NCI-H226 (cell line): ENCODE data around the gene MNX1.
A peak's percentile ranks its signal among the peaks of the same experiment; 100 is the strongest.

Experiments
- DNase-seq: peaks from one replicate; pipeline ENCODE4 v3.0.0-alpha.2; 2015

MNX1 gene

GRCh38 chr7:157010588-157011332 is at the start of gene MNX1:
TSS of gene MNX1 (minus strand) at chr7:157010663. CDS start at chr7:157010350, 313 bp downstream.
- DNase-seq = peak; percentile 70

GRCh38 chr7:157059534-157059933 is 49.1 kb upstream of the MNX1 start:
- DNase-seq = no peak

DNA sequence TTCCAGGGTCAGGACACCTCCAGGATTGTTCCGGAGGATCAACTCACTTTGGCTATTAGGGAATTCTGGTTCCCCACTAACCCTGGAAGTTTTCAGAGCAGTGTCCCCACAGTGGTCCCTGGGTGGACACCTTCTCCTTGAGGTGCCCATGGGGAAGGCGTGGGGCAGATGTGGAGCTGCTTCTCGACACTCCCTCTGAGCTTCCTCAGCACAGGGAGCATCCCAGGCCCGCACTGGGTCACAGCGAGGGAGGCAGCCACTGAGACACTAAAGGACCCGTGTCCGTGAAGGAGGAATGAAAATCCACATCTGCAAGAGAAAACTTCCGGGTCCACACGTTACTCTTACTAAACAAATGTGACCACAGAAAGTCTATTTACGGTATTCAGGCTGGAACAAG is 48.2 kb upstream of the MNX1 start:
- DNase-seq = no peak

DNA sequence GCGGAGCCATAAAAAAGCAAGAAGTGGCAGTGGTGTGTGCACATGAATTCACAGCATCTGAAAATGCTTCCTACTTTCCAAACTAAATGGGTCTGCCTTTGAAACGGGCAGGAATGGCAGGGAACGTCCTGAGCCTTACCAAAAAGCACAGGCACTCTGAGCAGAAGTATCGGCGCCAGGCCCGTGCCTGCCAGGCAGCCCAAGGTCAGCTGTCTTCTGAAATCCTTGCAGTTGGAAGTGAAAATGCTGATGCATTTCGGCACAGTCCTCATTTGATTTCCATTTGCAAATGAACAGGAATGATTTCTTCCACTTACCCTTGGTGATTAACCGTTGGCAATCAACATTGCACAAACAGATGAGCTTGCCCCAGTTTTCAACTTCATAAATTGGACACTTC is 47.6 kb upstream of the MNX1 start:
- DNase-seq = no peak

- DNase-seq = no peak
These were observed 46.8 kb upstream of the MNX1 start for GRCh38 chr7:157056957-157057902.

DNA sequence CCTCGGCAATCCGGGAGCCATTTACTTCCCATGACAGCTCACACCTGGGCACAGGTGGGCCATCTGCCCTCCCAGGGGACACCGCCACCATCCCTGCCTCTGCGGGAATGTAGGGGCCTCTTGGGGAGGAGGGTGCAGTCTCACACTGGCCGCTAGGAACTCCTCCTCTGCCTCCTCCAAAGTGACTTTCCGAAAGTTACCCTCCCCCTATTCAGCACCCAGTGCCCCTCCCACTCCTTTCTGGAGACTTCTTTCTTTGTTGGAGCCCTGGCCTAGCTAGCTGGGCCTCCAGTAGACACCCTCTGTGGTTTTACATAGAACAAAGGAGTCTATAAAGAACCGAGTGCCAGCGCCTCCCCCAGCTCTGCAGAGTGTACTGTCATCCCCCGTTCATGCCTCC is 45.8 kb upstream of the MNX1 start:
- no peak for DNase-seq

DNA sequence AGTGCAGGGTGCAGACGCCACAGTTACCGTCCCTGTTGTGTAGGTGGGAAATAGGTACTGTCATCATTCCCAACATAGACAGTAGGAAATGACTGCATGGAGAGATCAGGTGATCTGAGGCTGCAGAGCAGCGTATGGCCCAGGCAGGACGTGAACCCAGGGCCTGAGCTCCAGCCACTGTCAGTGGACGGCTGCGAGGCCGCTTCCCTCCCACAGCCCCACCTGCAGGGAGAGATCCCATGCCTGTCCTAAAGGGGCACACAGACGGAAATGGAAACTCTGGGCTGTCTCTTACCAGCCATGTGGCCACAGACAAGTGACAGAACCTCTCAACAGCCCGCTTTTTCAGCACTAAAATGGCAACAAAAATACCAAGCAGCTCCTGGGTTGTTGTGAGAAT is 44.5 kb upstream of the MNX1 start:
- no peak for DNase-seq

- DNase-seq = no peak
These were observed 42.7 kb upstream of the MNX1 start for GRCh38 chr7:157053118-157053517.

- no peak for DNase-seq
These were observed 36.7 kb upstream of the MNX1 start for GRCh38 chr7:157047148-157047547.

DNA sequence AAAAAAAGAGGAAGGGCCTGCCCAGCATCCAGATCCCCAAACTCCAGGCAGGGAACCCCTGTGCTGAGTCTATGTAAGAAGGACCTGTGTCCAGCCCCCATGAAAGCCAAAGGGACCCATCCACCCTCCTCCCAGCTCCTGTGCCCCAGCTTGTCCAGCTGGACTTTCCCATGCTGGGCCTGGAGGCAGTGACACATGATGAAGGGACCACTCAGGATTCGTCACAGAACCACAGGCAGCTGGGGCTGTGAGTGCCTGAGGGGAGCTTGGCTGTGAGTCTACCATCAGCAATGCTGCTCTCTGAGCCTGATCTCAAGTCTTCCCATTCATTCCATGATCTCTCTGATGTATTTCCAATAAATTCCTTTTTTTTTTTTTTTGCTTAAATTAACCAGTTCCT is 36.2 kb upstream of the MNX1 start:
- peak; percentile 12 for DNase-seq

GRCh38 chr7:157044943-157045660 is 34.6 kb upstream of the MNX1 start:
- DNase-seq = no peak

- no peak for DNase-seq
These were observed 33.8 kb upstream of the MNX1 start for GRCh38 chr7:157044147-157044687.

DNA sequence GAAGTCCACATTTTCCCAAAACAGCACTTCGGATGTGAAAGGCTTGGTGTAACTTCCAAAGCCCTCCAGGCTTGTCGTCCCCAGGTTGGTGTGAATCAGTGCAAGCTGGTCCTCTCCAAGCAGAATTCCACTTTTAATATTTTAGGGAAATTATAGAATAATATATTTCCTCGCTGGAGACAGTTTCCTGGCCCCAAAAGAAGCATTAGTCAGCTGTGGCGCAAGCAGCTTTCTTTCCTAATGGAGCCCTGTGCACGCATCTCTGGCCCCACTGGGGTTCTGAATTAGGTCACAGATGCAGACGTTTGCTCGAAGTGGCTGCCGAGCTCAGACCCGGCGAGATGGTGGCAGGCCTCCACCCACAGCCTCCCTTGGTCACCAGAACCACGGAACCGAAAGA is 33.3 kb upstream of the MNX1 start:
- DNase-seq = peak; percentile 31

DNA sequence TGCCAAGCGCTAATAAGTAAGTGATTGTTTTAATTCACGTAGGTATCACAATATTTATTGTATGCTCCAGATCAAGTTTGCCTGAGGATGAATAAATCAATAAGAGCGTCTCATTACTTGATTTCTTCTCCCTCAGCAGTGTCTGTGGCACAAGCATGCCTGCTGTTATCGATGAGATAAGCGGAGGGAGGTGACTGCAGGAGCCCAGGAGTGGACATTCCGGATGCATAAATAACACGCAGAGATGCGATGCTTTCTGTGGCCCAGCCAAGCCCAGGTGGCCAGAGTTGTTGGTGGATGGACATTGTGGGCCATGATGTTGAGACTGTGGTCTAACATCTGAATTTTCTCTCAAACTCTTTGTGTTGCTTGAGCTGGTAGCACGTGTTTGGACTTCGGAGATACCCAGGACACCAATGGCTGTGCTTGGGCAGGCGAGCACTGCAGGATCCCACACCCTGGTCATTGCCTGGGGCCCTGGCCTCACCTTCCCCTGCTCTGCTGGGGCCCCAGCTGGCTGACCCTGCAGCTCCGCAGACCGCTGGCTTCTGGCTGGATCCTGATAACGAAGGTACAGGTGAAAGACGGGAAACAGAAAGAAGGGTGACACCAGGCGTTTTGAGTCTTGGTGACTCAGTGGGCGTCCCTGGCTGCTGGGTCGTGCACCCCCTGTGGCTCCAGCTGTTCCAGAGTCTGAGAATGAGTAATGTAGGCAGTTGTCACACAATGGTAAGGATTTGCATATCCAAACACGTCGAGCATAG is 31.2 kb upstream of the MNX1 start:
- no peak for DNase-seq

- no peak for DNase-seq
These were observed 30.5 kb upstream of the MNX1 start for GRCh38 chr7:157041004-157041403.

DNA sequence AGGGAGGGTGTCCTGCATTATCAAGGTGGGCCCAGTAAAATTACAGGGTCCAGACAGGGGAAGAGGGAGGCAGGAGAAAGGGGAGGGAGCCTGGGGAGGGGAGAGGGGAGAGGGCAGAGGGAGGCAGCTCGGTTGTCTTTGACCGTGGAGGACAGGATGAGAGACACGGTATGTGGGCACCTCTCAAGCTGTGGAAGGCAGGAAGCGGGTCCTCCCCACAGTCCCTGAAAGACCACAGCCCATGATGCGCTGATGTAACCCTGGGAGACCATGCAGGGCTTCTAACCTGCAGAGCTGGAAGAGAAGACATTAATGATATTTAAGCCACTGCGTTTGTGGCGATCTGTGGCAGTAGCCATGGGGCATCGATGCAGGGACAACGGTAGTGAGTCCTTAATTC is 27.2 kb upstream of the MNX1 start:
- DNase-seq = no peak

GRCh38 chr7:157037028-157037427 is 26.6 kb upstream of the MNX1 start:
- DNase-seq = no peak

DNA sequence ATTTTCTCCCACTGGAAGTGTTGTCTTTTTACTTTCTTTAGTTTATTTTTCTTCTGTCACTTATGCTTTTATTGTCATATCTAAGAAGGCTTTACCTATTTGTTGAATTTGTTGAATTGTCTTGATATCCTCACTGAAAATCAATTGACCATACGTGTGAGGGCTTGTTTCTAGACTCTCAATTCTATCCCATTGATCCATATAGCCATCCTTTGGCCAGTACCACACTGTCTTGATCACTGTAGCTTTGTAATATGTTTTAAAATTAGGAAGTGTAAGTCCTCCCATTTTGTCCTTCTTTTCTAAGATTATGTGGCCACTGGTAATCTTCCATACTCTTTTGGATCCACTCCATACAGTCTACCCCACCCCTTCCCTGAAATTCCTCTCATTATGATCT is 25.5 kb upstream of the MNX1 start:
- no peak for DNase-seq

DNA sequence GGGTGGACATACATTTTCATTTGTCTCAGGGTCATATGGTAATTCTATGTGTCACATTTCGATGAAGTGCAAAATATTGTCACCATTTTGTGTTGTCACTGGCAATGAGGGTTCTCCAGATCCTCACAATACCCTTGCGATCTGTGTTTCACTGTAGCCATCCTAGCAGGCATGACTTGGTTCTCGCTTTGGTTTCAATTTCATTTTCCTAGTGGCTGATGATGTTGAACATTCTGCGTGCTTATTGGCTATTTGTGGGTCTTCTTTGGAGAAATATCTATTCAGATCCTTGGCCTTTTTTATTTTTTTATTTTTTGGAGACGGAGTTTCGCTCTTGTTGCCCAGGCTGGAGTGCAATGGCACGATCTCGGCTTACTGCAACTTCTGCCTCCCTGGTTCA is 24.8 kb upstream of the MNX1 start:
- no peak for DNase-seq

DNA sequence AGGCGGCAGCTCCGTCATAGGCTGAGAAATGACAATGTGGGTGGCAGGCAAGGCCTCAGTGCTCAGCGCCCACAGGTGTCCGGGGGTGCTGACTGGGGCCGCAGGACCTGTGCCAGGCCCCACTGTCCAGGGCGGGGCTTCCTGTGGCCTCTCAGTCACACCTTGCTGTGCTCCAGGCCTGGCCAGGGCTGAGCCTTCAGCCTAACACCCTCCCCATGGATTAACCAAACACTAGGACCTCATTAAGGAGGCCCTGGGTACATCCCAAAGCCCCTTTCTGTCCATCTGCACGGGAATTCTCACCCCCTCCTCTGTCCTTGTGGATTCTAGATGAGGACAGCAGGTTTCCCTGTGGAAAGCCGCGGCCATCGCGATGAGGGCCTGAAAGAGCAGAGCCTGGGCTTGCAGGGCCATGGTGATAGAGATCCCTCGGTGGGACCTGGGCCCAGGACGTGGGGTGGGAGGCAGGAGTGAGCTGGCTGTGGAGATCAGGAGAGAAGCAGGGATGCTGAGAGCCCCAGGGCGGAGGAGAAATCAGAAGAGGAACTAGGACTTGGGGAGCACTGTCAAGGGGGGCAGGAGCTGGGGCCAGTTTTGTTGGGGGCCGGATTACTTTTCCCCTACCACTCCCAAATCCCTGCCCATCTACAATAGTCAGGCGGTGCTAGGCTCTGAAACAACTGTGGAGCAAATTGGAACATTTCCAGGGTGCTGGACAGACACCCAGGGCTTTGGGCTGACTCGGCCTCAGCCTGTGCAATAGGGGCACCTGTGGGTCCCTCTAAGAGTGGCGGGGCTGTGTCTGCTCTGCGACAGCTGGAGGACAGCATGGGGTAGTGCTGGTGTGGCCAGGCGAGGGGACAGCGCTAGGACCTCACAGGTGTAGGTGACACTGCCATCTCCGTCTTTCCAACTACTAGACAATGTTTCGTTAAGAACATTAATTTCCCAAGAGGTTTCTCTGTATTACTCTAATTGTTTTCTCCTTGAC is 23.3 kb upstream of the MNX1 start:
- no peak for DNase-seq
